T47D (cell line): ENCODE data around the gene TBC1D8.

Source experiments
- DNase-seq, 2 experiments: peaks; one replicate each; pipeline versions ENCODE4 v3.0.0 to v3.0.0-alpha.2; 2011 to 2012; ENCODE audit warnings: low read depth in 1 of 2, low spot score in 1 of 2
- JUND ChIP-seq: IDR thresholded peaks from 2 replicates; pipeline ENCODE4 v1.6.1; 2012; ENCODE audit warnings: low read depth
- in situ Hi-C: cut with HindIII; loops from 2 replicates; pipeline ENCODE4 v1.10.0; 2016; ENCODE audit warnings: low sequenced_read_pairs, low pct_unique_long_range_greater_than_20kb

Gene TBC1D8

DNA sequence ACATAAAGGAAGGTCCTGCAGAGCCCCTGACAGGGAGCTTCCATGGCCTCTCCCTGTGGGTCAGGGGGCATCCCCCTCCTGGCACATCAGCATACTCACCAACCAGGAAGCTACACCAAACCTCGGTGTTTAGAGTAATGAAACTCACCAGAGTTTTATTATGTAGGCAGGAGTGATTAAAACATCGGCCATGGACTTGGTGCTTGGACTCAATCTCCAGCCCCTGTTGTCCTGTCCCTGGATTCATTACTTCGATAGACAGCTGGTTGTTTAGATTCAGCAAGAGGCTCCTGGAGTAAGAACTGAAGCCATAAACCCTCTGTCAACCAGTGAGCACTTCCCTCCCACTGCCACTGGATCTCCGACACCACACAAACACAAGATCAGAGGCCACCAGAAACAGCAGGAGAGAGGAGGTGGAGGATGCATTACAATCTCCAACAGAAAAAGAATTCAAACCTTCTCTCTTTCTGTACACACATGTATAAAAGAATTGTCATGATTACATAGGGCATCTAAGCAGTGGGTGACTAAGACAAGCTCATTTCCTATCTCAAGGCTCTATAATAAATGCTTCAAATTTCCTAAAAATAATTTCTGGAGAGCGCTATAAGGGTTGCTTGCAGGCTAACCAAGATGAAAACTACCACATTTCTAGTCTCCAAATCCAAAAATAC lies 27.2 kb downstream of the TBC1D8 start:
- no peak for TF ChIP-seq JUND
- in situ Hi-C loops = no loop called here
- no peak for DNase-seq

DNA sequence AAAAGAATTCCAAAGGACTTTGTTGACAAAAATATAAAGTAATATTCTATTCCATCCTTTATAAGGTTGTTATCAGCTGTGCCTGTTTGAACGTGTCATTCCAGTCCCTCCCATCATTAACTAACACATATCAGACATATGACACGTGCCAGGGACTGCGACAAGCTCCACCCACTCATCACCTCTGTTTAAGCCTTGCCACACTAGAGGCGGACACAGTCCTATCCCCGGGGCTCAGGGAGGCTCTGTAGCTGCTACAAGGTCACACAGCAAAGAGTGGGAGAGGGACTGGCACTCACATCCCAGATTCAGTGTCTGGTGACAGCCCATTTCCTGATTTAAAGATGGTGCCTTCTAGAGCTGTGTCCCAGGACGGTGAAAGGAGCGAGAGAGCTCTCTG lies 30.0 kb downstream of the TBC1D8 start:
- TF ChIP-seq JUND = no peak
- DNase-seq = no peak
- in situ Hi-C loops = no loop called here

DNA sequence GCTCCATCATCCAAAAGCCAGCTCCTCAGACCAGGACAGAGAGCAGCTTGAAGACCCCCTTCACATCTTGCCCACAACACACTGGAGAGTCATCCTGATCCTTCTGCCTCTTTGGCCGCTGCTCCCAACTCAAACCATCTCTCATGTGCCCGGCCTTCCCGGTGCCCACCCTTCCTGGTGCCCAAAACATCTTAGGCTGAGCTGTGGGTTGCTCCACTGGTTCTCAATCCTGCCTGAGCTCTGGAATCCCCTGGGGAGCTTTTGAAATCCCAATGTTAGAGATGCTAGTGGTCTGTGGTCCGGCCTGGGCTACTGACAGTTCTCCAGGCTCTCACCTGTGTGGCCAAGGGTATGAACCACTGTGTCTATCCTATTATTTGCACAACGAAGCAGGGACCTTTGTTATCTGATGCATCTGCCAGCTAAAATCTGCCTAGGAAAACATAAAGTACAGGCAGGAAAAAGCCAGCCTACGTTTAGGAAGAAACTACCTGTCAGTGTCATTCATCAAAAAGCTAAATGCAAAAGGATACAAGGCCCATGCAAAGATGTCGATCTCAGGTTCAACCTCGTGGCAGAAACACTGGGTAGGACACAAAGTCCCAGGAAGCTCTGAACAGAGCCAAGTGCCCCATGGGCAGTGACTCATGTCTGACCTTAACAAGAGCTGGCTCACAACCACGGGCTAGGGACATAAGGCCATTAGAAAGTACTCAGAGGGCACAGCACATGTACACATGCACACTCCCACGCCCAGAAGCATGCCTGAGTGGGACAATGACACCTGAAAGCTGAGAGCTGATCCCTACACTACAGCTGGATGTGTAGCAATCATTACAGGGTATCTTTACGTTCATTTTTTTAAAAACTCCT lies 30.8 kb downstream of the TBC1D8 start:
- peak; percentile 85 for TF ChIP-seq JUND
- DNase-seq = peak in 1 of 2 experiments; percentile 92
- in situ Hi-C loops = no loop called here

DNA sequence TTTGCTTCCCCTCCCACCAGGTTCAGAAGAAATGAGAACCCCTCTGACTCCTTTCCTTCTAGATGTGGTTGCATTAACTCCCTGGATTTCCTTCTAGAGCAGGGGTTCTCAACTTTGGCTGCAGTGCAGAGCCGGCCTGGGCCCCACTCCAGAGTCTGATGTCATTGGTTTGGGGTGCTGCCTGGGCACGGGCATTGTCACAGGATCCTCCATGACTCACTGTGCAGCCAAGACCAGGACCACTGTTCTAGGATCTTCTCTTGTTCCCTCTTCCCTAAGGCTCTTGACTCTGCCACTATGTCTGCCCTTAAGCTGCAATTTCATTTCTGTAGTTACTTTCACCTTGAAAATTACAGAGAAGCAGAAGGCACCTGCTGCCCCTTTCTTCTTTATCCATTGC lies 31.8 kb downstream of the TBC1D8 start:
- no peak for DNase-seq

DNA sequence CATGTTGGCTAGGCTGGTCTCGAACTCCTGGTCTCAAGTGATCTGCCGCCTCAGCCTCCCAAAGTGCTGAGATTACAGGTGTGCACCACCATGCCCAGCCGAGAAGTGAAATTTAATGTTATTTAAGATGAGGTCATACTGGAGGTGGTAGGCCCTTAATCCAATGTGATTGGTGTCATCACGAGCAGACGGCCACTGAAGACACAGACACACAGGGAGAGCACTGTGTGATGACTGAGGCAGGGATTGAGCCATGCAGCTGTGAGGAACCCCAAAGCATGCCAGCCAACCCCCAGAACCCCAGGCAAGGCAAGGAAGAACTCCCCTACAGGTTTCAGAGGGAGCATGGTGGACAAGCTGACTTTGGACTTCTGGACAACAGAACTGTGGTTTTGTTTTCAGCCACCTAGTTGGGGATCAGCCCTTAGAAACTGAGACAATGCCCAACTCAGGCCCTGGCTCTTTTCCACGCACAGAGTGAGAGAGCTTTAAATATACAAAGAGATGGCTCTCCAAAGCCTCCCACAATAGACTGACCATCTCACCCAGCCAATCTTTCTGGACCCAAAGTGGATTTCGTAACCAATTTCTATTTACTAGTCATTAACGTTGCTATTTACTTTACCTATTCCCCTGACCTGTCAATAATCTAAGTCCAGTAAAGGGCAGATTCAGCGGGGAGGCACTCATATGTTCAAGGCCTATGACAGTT lies 34.2 kb downstream of the TBC1D8 start:
- TF ChIP-seq JUND = no peak
- in situ Hi-C loops = no loop called here
- DNase-seq = peak in 1 of 2 experiments; percentile 30

More for the DNA sequence above, 31.8 kb downstream of the TBC1D8 start:
- no peak for TF ChIP-seq JUND
- in situ Hi-C loops = no loop called here

DNA sequence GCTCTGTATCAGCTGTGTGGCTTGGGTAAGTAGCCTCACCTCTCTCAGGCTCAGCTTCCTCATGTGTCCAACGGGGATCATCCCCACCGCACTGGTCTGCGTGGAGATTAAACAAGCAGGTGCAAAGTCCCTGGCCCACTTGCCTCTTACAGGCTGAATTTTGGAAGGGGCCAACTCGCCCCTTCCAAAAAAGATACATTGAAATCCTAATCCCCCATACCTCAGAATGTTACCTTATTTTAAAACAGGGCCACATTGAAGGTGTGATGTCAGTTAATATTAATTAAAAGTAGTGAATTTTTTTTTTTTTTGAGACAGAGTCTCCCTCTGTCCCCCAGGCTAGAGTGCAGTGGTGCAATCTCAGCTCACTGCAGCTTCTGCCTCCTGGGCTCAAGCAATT lies 34.8 kb downstream of the TBC1D8 start:
- in situ Hi-C loops = no loop called here
- TF ChIP-seq JUND = no peak
- DNase-seq = no peak

DNA sequence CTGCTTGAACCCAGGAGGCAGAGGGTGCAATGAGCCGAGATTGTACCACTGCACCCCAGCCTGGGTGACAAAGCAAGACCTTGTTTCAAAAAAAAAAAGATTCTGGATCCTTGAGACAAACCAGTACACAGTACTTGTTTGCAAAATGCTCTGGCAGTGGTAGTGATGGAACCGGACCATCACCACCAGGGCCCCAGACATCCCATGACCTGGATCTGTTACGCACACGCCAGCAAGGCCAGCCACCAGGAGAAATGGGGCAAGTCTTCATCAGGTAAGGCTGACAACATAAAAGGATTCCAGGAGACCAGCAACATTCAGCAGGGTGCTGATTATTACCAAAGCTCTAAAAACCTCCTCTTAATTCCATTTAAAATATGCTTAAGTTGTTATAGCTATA lies 35.5 kb downstream of the TBC1D8 start:
- no peak for TF ChIP-seq JUND
- in situ Hi-C loops = no loop called here
- DNase-seq = no peak

DNA sequence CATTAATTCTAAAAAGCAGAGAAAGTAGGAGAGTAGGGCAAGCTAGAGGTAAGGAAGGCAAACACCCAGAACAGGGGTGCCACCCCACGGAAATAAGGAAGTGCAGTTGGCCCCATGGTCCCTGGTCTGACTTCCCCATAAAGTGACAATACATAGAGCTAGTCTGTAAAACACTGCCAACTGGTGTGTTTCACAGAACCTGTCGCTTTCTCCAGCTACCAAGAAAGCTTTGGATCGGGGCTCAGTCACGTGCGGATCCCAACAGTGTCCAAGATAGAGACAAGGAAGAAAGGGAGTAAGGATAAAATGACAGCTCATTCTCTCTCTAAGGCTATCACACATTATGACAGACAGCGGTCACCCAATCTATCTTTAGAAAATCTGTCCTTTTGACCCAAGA lies 36.4 kb downstream of the TBC1D8 start:
- in situ Hi-C loops = no loop called here
- DNase-seq = no peak
- TF ChIP-seq JUND = no peak

DNA sequence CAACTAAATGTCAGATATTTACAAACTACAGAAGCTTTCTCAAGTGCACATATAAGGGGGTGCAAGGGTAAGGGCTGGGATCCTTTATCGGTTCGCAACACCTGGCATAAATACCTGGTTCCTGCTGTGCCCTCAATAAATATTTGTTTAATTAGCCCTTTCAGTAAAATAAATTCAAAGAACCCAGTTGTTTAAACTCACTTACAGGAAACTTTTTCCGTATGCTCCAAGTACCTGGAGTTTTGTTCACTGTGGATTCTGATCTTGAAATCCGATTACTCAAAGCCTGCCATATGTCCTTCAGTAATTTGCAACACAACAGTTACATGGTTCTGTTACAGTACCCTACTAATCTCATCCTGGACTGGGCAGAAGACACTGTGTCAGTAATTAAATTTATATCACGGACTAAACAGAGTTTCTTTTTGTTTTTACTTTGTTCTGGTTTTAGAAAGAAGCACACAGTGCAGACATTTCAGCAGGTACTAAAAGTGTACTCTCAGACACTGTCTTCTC lies 36.9 kb downstream of the TBC1D8 start:
- in situ Hi-C loops = no loop called here
- DNase-seq = no peak
- no peak for TF ChIP-seq JUND

DNA sequence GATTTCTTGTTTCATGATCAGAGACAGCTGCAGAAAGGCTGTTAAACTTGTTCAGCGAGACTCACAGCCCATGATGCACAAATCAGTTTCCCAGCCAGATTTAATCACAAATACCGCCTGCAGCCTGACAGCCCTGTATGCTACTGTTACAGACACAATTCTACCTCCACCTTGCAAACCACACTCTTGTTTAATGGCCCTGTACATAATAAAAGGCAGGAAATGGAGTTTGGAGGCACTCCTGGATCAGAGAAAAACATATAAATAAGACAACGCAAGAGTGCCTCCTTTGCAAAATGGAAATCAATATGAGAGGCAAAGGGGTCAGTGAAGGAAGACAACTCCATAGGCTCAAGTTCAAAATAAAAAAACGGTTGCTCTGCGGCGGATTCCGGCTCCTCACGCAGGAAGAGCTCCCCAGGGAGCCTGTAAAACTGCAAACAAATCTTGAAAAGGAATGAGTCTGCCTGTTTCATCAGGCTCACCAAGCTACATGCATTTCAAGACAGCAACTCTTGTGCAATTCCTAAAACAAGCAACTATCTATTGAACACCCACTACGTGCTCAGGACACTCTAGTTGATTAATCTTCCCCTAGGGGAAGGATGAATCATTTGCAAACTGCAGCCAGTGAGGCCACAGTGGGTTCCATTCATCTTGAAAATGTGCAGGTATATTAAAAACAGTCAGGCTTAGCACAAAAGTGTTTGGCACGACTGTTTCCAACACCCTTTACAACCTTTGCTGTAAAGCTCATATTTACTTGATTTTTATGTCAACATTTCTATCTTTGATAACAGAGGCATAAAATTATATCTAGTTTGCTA lies 37.5 kb downstream of the TBC1D8 start:
- no peak for TF ChIP-seq JUND
- in situ Hi-C loops = no loop called here
- DNase-seq = peak in 1 of 2 experiments; percentile 75

DNA sequence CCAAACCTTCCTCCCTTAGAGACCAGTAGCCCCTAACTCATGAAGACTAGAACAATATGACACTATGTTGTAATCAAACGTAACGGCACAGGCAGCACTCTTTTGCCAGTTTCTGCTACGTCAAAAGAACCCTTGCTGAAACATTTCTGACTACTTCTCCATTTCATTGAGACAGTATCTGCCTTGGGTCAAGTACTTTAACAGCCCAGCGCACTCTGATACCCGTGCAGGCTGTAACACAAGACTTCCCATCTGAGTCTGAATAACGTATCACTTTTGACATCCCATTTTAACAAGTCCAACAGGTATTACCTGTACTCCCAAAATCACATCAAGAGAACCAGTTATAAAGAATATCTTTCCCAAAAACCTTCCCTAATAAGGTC lies 38.4 kb downstream of the TBC1D8 start:
- in situ Hi-C loops = no loop called here
- no peak for TF ChIP-seq JUND

More for the DNA sequence above, 38.4 kb downstream of the TBC1D8 start:
- DNase-seq = no peak
